Body of pancreas (tissue), 4 donors: ENCODE results near the gene PKD2. TPM values are rescaled to one million over a fixed set of nuclear protein-coding genes. Genes with fewer than 3 reads are reported as not detected.

Experiments
- ATAC-seq: fragments of 150-250 bp; one replicate; pipeline ENCODE4 v1.9.1; 2016
- DNase-seq, 4 donors: peaks; one replicate each; pipeline ENCODE4 v3.0.0-alpha.2; 2019
- H3K27ac ChIP-seq, 4 donors: fragments of 200-600 bp; sonication (generic); 1 replicate in 3 of 4; 2 replicates in 1 of 4; pipeline versions ENCODE4 v1.5.1 to v1.6.1; 2016 to 2019; ENCODE audit warnings: mild to moderate bottlenecking in 1 of 4, mixed read lengths in 1 of 4, moderate library complexity in 1 of 4
- H3K27me3 ChIP-seq, 2 donors: fragments of 200-600 bp; sonication (generic); one replicate each; pipeline ENCODE4 v1.6.0; 2016; ENCODE audit warnings: mild to moderate bottlenecking in 1 of 2
- H3K36me3 ChIP-seq, 2 donors: fragments of 200-600 bp; sonication (generic); replicated peaks in 1 of 2; 2 replicates each; pipeline ENCODE4 v1.5.1; 2016; ENCODE audit warnings: low read depth in 2 of 2; ENCODE audit not compliant: insufficient read depth in 1 of 2
- H3K4me1 ChIP-seq: fragments of 200-600 bp; sonication (generic); one replicate; pipeline ENCODE4 v1.6.0; 2016
- H3K4me3 ChIP-seq, 2 donors: fragments of 200-600 bp; sonication (generic); 1 replicate in 1 of 2; 2 replicates in 1 of 2; pipeline ENCODE4 v1.5.1; 2016 to 2019
- H3K9me3 ChIP-seq, 3 donors: fragments of 200-600 bp; sonication (generic); 1 replicate in 2 of 3; 2 replicates in 1 of 3; pipeline ENCODE4 v1.5.1; 2016
- POLR2A ChIP-seq, 3 donors: fragments of 450-650 bp; IDR thresholded peaks; one replicate each; pipeline ENCODE4 v1.6.1; 2016; ENCODE audit warnings: antibody characterized with exemption in 3 of 3, mild to moderate bottlenecking in 2 of 3
- WGBS, 2 donors: methylation state at CpG; one replicate each; pipeline ENCODE4 v1.1.5; 2017; 5-methylcytosine and 5-hydroxymethylcytosine counted together
- intact Hi-C: fragments of 100-400 bp; cut with DNase I; formaldehyde crosslinking; loops from one replicate; pipeline ENCODE4 v1.15.1; 2023
- total RNA-seq, 2 donors: library from RNA; depleted of rRNA; stranded (reverse); fragments of >200 nt; gene quantifications; one replicate each; pipeline ENCODE4 v1.1.0, GENCODE V29; 2016
- TF ChIP-seq, protein P1 (sequence below), 7 experiments: fragments of 450-650 bp in 4 of 7; fragments of 200-600 bp in 3 of 7; sonication (generic) in 3 of 7; IDR thresholded peaks; one replicate each; pipeline ENCODE4 v1.5.1; 2016 to 2019; ENCODE audit warnings: antibody characterized with exemption in 7 of 7

The PKD2 gene
- total RNA-seq, 2 donors from 2014 or later = 29.8 to 33.6 TPM

- Histone ChIP-seq H3K4me3 (no peak overlapping the region), H3K27ac (no peak overlapping the region), H3K27me3 (no peaks in the 10 kb centered on the region), H3K36me3 (peaks cover 8 to 12% of the 10 kb centered on the region in 2 donors), H3K4me1 (no peaks in the 10 kb centered on the region), H3K9me3 (no peaks in the 10 kb centered on the region)
- no peak for DNase-seq
- no peak for ATAC-seq
- TF ChIP-seq POLR2A (IDR thresholded peaks at IDR 0.05) = no peak
- TF ChIP-seq, protein P1, sequence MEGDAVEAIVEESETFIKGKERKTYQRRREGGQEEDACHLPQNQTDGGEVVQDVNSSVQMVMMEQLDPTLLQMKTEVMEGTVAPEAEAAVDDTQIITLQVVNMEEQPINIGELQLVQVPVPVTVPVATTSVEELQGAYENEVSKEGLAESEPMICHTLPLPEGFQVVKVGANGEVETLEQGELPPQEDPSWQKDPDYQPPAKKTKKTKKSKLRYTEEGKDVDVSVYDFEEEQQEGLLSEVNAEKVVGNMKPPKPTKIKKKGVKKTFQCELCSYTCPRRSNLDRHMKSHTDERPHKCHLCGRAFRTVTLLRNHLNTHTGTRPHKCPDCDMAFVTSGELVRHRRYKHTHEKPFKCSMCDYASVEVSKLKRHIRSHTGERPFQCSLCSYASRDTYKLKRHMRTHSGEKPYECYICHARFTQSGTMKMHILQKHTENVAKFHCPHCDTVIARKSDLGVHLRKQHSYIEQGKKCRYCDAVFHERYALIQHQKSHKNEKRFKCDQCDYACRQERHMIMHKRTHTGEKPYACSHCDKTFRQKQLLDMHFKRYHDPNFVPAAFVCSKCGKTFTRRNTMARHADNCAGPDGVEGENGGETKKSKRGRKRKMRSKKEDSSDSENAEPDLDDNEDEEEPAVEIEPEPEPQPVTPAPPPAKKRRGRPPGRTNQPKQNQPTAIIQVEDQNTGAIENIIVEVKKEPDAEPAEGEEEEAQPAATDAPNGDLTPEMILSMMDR (IDR thresholded peaks at IDR 0.05) = no peak
- 88 to 95% methylated on average over 1 of the region's 1 CpG for WGBS, 2 donors
- intact Hi-C loops = no loop called here
These were observed 55.4 kb downstream of the PKD2 start for GRCh38 chr4:88062843-88063242.

- H3K9me3 ChIP-seq = no peaks in the 10 kb centered on the region
- H3K27ac ChIP-seq = no peak overlapping the region
- H3K36me3 ChIP-seq = peaks cover 12 to 14% of the 10 kb centered on the region in 2 donors
- no peak for ATAC-seq
- H3K4me3 ChIP-seq = no peak overlapping the region
- DNase-seq = no peak
- no peak for TF ChIP-seq POLR2A (IDR thresholded peaks at IDR 0.05)
- TF ChIP-seq, protein P1 (IDR thresholded peaks at IDR 0.05) = no peak
- no peaks in the 10 kb centered on the region for H3K4me1 ChIP-seq
- intact Hi-C loops = no loop called here
- H3K27me3 ChIP-seq = no peaks in the 10 kb centered on the region
- 89 to 92% methylated on average over 5 of the region's 5 CpGs for WGBS, 2 donors
These were observed 56.3 kb downstream of the PKD2 start for GRCh38 chr4:88063634-88064296.

DNA sequence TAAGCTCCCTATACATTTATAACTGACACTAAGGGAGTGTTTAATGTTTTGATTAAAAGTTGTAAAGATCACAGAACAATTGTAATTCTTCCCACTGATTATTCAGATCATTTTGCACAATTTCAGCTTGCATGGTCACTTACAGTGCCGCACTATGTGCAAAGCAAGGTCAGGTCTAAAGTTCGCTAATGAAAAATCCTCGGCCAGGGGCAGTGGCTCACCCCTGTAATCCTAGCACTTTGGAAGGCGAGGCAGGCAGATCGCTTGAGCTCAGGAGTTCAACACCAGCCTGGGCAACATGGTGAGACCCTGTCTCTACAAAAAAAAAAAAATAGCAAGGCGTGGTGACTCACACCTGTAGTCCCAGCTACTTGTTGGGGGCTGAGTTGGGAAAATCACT is 57.0 kb downstream of the PKD2 start:
- no peak overlapping the region for H3K27ac ChIP-seq
- intact Hi-C loops = no loop called here
- TF ChIP-seq POLR2A (IDR thresholded peaks at IDR 0.05) = no peak
- TF ChIP-seq, protein P1 (IDR thresholded peaks at IDR 0.05) = no peak
- no peak for DNase-seq
- no peaks in the 10 kb centered on the region for H3K9me3 ChIP-seq
- peaks cover 12 to 14% of the 10 kb centered on the region in 2 donors for H3K36me3 ChIP-seq
- no peak for ATAC-seq
- no peaks in the 10 kb centered on the region for H3K4me1 ChIP-seq
- H3K4me3 ChIP-seq = no peak overlapping the region
- 84 to 85% methylated on average over 6 of the region's 6 CpGs for WGBS, 2 donors
- H3K27me3 ChIP-seq = no peaks in the 10 kb centered on the region

GRCh38 chr4:88070031-88070430 is 62.6 kb downstream of the PKD2 start:
- TF ChIP-seq POLR2A (IDR thresholded peaks at IDR 0.05) = no peak
- TF ChIP-seq, protein P1 (IDR thresholded peaks at IDR 0.05) = no peak
- Histone ChIP-seq H3K27me3 (no peaks in the 10 kb centered on the region), H3K36me3 (peaks cover 18% of the 10 kb centered on the region in 2 donors), H3K4me3 (no peak overlapping the region), H3K9me3 (peaks cover 0 to 4% (median 0%) of the 10 kb centered on the region in 3 donors), H3K4me1 (no peaks in the 10 kb centered on the region), H3K27ac (no peak overlapping the region)
- ATAC-seq = no peak
- 100% methylated on average over 1 of the region's 1 CpG for WGBS, 2 donors
- no peak for DNase-seq
- intact Hi-C loops = no loop called here

- ATAC-seq = no peak
- intact Hi-C loops = no loop called here
These were observed 67.9 kb downstream of the PKD2 start for GRCh38 chr4:88075336-88075735.

More at GRCh38 chr4:88075336-88075735, 67.9 kb downstream of the PKD2 start:
- TF ChIP-seq, protein P1 (IDR thresholded peaks at IDR 0.05) = no peak
- no peak for TF ChIP-seq POLR2A (IDR thresholded peaks at IDR 0.05)
- DNase-seq = no peak
- Histone ChIP-seq H3K36me3 (peaks cover 6 to 9% of the 10 kb centered on the region in 2 donors), H3K27me3 (no peaks in the 10 kb centered on the region), H3K27ac (no peak overlapping the region), H3K9me3 (peaks cover 0 to 4% (median 0%) of the 10 kb centered on the region in 3 donors), H3K4me3 (no peak overlapping the region), H3K4me1 (no peaks in the 10 kb centered on the region)
- 91 to 92% methylated on average over 8 to 9 of the region's 9 CpGs for WGBS, 2 donors
